HepG2 (cell line): ENCODE results near the gene CTDP1.

Source experiments
- CTCF ChIP-seq: sonication (generic); formaldehyde crosslinking; IDR thresholded peaks from 2 replicates; pipeline ENCODE4 v1.5.0; 2020; ENCODE audit warnings: mild to moderate bottlenecking, missing genetic modification reagents, moderate library complexity
- GABPB1 ChIP-seq: IDR thresholded peaks from 2 replicates; pipeline ENCODE4 v1.6.1; 2016; ENCODE audit warnings: mild to moderate bottlenecking, missing genetic modification reagents, moderate library complexity, missing compliant biosample characterization
- GATAD1 ChIP-seq: IDR thresholded peaks from 2 replicates; pipeline ENCODE4 v1.6.1; 2016; ENCODE audit warnings: missing genetic modification reagents, missing compliant biosample characterization
- MIXL1 ChIP-seq: IDR thresholded peaks from 2 replicates; pipeline ENCODE4 v1.6.1; 2016
- SIN3A ChIP-seq: IDR thresholded peaks from 2 replicates; pipeline ENCODE4 v1.6.1; 2011; ENCODE audit warnings: low read depth, mild to moderate bottlenecking, control low read depth, low read length, borderline replicate concordance
- ZNF30 ChIP-seq: sonication (generic); formaldehyde crosslinking; IDR thresholded peaks from 2 replicates; pipeline ENCODE4 v1.5.0; 2020; ENCODE audit warnings: mild to moderate bottlenecking, missing genetic modification reagents

- TF ChIP-seq ZNF30 (CRISPR knock-in tag) (no peak), GABPB1 (CRISPR knock-in tag) (no peak), CTCF (no peak), GATAD1 (CRISPR knock-in tag) (no peak), SIN3A (no peak), MIXL1 (CRISPR knock-in tag) (no peak)
These were observed 28.1 kb downstream of the CTDP1 start for GRCh38 chr18:79707671-79708070.
